GM19025 (cell line): Measurements from ENCODE around the gene TSPAN14.

Source experiments
- ATAC-seq: cut with Tn5 transposase; IDR thresholded peaks from one replicate; pipeline ENCODE4 v1.9.1; 2021; ENCODE audit warnings: mild to moderate bottlenecking, low read depth, moderate library complexity; ENCODE audit not compliant: unreplicated experiment

TSPAN14 gene

DNA sequence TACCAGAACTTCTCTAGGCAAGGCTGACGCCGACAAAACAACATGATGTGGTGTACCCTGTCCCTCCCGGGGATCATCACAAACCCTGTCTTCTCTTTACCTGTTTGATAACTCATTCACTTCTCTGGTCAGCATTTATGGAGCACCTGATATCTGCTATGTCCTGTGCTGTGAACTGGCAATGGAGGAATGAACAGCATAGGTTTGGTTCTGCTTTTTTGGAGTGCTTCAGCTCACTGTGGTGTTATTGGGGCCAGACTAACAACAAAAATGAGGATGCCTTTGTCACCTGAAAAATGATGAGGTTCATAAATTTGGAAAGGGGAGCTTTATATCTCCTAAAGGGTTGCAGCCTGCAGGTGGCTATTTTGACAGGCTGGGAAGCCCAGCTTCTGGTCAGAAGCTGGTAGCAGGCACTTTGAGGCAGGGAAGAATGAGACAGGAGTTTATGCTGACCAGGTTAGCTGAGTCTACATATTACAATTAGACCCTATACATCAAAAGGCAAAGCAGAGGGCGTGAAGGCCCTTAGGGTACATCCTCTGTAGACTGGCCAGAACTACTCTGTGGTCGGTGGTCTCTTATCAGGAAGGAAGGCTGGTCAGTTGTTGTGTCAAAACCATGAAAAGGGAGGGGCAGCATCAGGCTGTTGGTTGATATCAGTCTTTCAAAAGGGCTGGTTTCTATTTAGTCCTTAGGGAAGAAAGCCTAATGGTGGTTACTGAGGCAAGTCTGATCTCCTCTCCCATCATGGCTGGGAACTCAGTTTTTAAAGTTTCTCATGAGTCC, 125.9 kb downstream of the TSPAN14 start:
- ATAC-seq = no peak

GRCh38 chr10:80580638-80581468, 126.7 kb downstream of the TSPAN14 start:
- no peak for ATAC-seq

DNA sequence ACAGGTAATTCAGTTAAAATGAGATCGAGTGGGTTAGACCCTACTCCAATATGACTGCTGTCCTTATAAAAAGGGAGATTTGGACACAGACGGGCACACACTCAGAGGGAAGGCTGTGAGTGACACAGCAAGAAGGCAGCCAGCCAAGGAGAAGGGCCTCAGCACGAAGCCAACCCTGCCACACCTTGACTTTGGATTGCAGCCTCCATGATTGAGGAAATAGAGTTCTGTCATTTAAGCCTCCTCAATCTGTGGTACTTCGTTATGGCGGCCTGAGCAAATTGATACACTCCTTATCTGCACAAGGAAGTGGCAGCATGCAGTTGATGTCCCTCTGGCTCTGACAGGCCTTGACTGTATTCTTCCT, 127.3 kb downstream of the TSPAN14 start:
- ATAC-seq = no peak

GRCh38 chr10:80582286-80582960, 128.3 kb downstream of the TSPAN14 start:
- no peak for ATAC-seq
